Measurements from ENCODE around the gene PEX3. TPM values are rescaled to one million over a fixed set of nuclear protein-coding genes. Genes with fewer than 3 reads are reported as not detected.

The PEX3 gene
- total RNA-seq, 1 experiment from 2014 or later = 12.9 TPM

GRCh38 chr6:143505537-143505936 lies 54.9 kb downstream of the PEX3 start:
- ChIA-PET CTCF (no interaction called here), RAD21 (ENCODE audit: low non-redundant PET in 1 of 2, low total read pairs in 2 of 2, uncharacterized antibody in 2 of 2, unreplicated experiment in 2 of 2) (no interaction called here)
- intact Hi-C loops (cut with micrococcal nuclease) = no loop called here

DNA sequence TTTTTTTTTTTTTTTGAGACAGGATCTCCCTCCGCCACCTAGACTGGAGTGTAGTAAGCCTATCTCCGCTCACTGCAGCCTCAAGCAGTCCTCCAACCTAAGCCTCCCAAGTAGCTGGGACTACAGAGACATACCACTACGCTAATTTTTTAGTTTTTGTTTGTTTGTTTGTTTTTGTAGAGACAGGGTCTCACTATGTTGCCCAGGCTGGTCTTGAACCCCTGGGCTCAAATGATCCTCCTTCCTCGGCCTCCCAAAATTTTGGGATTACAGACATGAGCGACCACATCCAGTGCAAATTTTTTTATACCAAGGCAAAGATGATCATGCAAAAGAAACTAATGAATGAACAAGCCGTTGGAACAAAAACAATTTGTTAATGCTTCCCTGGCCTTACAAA lies 55.6 kb downstream of the PEX3 start:
- intact Hi-C loops (cut with micrococcal nuclease) = no loop called here
- Histone ChIP-seq H3K27me3 (ENCODE audit: insufficient read depth, low read length) (no peaks in the 10 kb centered on the region), H3K79me2 (ENCODE audit: insufficient read depth, low read length) (peaks cover 46% of the 10 kb centered on the region), H3K9me2 (ENCODE audit: insufficient read depth) (no peaks in the 10 kb centered on the region), H3K36me3 (ENCODE audit: control insufficient read depth in 1 of 2, insufficient read depth in 2 of 2, low read length in 2 of 2) (peaks cover 19 to 29% of the 10 kb centered on the region in 2 experiments; a peak in 3 of 4 replicates), H3K4me3 (replicated peaks in 1 of 2; ENCODE audit: low read depth in 1 of 2, low read length in 2 of 2) (no peak overlapping the region), H3K9ac (ENCODE audit: low read length) (no peak overlapping the region), H3K27ac (ENCODE audit: low read depth, low read length) (no peak overlapping the region), H4K20me1 (ENCODE audit: insufficient read depth) (no peaks in the 10 kb centered on the region), H3K4me2 (ENCODE audit: low read length) (no peak overlapping the region), H2AFZ (ENCODE audit: low read depth, low read length, poor library complexity, severe bottlenecking) (no peak overlapping the region), H3K4me1 (ENCODE audit: control insufficient read depth in 1 of 2, insufficient read depth in 2 of 2, low read length in 2 of 2) (peaks cover 0 to 11% of the 10 kb centered on the region in 2 experiments; a peak in 1 of 4 replicates), H3K9me3 (ENCODE audit: control insufficient read depth in 1 of 2, insufficient read depth in 1 of 2, low read depth in 1 of 2, low read length in 2 of 2) (no peaks in the 10 kb centered on the region)
- ChIA-PET RAD21 (ENCODE audit: low non-redundant PET in 1 of 2, low total read pairs in 2 of 2, uncharacterized antibody in 2 of 2, unreplicated experiment in 2 of 2) (no interaction called here), CTCF (no interaction called here), POLR2A (interaction anchor here (0.7 kb wide), 1 partner anchor 315 kb away, joined by 3 read pairs; no protein-coding TSS in a partner anchor)
- TF ChIP-seq FOSL1 (IDR thresholded peaks at IDR 0.05; ENCODE audit: low read depth) (no peak), SRF (IDR thresholded peaks at IDR 0.05; ENCODE audit: low read depth) (no peak), SP1 (IDR thresholded peaks at IDR 0.05; ENCODE audit: low read depth) (no peak), TCF7L2 (IDR thresholded peaks at IDR 0.05; ENCODE audit: borderline replicate concordance, extremely low read depth, insufficient read depth, insufficient read length) (no peak), ZBTB33 (IDR thresholded peaks at IDR 0.05; ENCODE audit: extremely low read depth, insufficient replicate concordance, low read length) (no peak)
- TF ChIP-seq, protein P1, sequence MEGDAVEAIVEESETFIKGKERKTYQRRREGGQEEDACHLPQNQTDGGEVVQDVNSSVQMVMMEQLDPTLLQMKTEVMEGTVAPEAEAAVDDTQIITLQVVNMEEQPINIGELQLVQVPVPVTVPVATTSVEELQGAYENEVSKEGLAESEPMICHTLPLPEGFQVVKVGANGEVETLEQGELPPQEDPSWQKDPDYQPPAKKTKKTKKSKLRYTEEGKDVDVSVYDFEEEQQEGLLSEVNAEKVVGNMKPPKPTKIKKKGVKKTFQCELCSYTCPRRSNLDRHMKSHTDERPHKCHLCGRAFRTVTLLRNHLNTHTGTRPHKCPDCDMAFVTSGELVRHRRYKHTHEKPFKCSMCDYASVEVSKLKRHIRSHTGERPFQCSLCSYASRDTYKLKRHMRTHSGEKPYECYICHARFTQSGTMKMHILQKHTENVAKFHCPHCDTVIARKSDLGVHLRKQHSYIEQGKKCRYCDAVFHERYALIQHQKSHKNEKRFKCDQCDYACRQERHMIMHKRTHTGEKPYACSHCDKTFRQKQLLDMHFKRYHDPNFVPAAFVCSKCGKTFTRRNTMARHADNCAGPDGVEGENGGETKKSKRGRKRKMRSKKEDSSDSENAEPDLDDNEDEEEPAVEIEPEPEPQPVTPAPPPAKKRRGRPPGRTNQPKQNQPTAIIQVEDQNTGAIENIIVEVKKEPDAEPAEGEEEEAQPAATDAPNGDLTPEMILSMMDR (IDR thresholded peaks at IDR 0.05 in 2 of 3, conservative IDR thresholded peaks at IDR 0.05 in 1 of 3; ENCODE audit: borderline replicate concordance in 1 of 3, insufficient read depth in 1 of 3, low read depth in 2 of 3, low read length in 2 of 3) = no peak
- no peak for DNase-seq (ENCODE audit: low read depth, low spot score)
- ATAC-seq = no peak
- no TSS peak for BruUV-seq (replicated peaks)

More at GRCh38 chr6:143505537-143505936, 54.9 kb downstream of the PEX3 start:
- H3K9me3 ChIP-seq (ENCODE audit: control insufficient read depth in 1 of 2, insufficient read depth in 1 of 2, low read depth in 1 of 2, low read length in 2 of 2) = no peaks in the 10 kb centered on the region
- no peaks in the 10 kb centered on the region for H4K20me1 ChIP-seq (ENCODE audit: insufficient read depth)
- no peak overlapping the region for H3K4me3 ChIP-seq (replicated peaks in 1 of 2; ENCODE audit: low read depth in 1 of 2, low read length in 2 of 2)
- POLR2A ChIA-PET = interaction anchor here (0.7 kb wide), 1 partner anchor 315 kb away, joined by 3 read pairs; no protein-coding TSS in a partner anchor
- DNase-seq (ENCODE audit: low read depth, low spot score) = no peak
- H3K4me2 ChIP-seq (ENCODE audit: low read length) = no peak overlapping the region
- peaks cover 39% of the 10 kb centered on the region for H3K79me2 ChIP-seq (ENCODE audit: insufficient read depth, low read length)
- H3K9ac ChIP-seq (ENCODE audit: low read length) = no peak overlapping the region
- no peaks in the 10 kb centered on the region for H3K9me2 ChIP-seq (ENCODE audit: insufficient read depth)
- no peak overlapping the region for H2AFZ ChIP-seq (ENCODE audit: low read depth, low read length, poor library complexity, severe bottlenecking)
- no TSS peak for BruUV-seq (replicated peaks)
- no peak for ATAC-seq
- H3K27me3 ChIP-seq (ENCODE audit: insufficient read depth, low read length) = no peaks in the 10 kb centered on the region
- TF ChIP-seq, protein P2, sequence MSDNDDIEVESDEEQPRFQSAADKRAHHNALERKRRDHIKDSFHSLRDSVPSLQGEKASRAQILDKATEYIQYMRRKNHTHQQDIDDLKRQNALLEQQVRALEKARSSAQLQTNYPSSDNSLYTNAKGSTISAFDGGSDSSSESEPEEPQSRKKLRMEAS (IDR thresholded peaks at IDR 0.05) = no peak
- H3K27ac ChIP-seq (ENCODE audit: low read depth, low read length) = no peak overlapping the region
- H3K36me3 ChIP-seq (ENCODE audit: control insufficient read depth in 1 of 2, insufficient read depth in 2 of 2, low read length in 2 of 2) = peaks cover 22 to 29% of the 10 kb centered on the region in 2 experiments; a peak in 3 of 4 replicates
- peaks cover 0 to 4% of the 10 kb centered on the region in 2 experiments; a peak in 1 of 4 replicates for H3K4me1 ChIP-seq (ENCODE audit: control insufficient read depth in 1 of 2, insufficient read depth in 2 of 2, low read length in 2 of 2)

Measured in HCT116 (cell line).